GM18858 (cell line): ENCODE results near the gene FAM193A.
"Not testable (repeated sequence)": the region's sequence is repeated elsewhere in the genome, so short reads cannot be mapped to it uniquely, and the experiment has no call there.

ENCODE experiments used
- ATAC-seq: cut with Tn5 transposase; IDR thresholded peaks from one replicate; pipeline ENCODE4 v1.9.1; 2021; ENCODE audit not compliant: unreplicated experiment

FAM193A gene

GRCh38 chr4:2721586-2721985 lies 185.1 kb downstream of the FAM193A start:
- no peak for ATAC-seq

DNA sequence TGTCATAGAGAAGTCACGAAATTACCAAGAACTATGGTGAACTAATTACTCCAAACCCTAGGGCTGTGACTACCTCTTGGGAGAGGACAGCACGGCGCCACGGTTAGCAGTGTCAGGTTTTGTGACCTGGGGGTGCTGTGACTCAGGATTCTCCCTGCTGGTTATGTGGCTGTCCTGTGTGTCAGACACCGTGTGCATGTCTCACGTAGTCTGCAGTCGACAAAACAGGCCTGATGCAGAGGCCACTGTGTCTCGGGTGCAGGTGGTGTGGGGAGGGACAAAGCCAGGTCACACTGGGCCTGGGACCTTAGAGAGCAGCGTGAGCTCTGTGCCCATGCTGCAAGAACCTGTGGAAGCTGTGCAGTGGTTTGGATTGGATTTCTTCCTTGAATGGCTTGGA lies 185.6 kb downstream of the FAM193A start:
- ATAC-seq: no peak

GRCh38 chr4:2723751-2724150 lies 187.3 kb downstream of the FAM193A start:
- no peak for ATAC-seq

- ATAC-seq: no peak
These were observed 188.9 kb downstream of the FAM193A start for GRCh38 chr4:2725380-2725779.

- not testable (repeated sequence) for ATAC-seq
These were observed 190.4 kb downstream of the FAM193A start for GRCh38 chr4:2726881-2727280.

DNA sequence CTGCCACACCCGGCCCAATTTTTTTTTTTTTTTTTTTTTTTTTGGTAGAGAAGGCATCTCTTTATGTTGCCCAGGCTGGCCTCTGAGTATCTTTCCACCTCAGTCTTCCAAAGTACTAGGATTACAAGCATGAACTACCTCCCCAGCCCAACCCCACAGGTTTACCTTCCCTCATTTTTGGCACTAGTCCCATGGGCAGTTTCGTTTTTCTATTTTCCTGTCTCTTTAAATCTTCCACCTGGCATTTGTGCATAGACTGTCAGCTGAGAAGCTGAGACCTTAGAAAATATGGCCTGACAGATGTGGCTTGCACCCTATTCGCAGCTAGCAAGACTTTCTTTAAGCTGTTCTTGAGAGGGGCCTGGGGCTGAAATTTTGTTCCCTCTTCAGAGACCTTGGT lies 191.8 kb downstream of the FAM193A start:
- no peak for ATAC-seq

- ATAC-seq: no peak
These were observed 192.5 kb downstream of the FAM193A start for GRCh38 chr4:2728806-2729532.

DNA sequence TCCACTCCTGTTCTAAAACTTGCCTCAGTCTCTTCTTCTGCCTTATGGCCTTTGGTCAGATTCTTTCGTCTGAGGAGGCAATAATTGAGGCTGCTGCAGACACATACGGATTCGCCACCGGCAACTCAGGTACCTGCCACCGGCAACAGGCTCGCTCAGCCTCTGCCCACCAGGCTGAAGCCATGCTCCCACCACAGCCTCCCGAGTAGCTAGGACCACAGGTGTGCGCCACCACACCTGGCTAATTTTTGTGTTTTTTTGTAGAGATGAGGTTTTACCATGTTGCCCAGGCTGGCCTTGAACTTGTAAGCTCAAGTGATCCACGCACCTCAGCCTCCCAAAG lies 193.1 kb downstream of the FAM193A start:
- no peak for ATAC-seq

DNA sequence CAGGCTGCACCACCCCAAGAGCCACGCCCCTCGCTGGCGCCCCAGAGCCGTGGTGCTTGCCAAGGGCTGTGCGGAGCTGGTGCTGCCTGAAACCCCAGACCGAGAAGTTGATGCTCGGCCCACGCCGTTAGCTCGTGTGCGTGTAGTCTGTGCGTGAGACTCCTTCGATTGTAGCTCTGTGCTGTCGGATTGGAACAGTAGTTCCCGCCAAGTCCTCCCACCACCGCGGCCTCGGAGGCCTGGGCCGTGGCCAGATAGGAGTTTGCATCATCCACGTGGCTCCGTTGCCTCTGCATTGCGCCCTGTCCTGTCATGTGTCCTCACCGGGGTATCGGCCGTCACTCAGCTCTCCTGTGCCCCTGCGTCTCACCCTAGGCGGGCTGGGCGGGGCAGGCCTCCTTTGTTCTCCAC lies 195.5 kb downstream of the FAM193A start:
- ATAC-seq: no peak

- no peak for ATAC-seq
These were observed 196.1 kb downstream of the FAM193A start for GRCh38 chr4:2732526-2732925.

- no peak for ATAC-seq
These were observed 196.8 kb downstream of the FAM193A start for GRCh38 chr4:2733001-2733843.

- ATAC-seq: no peak
These were observed 197.6 kb downstream of the FAM193A start for GRCh38 chr4:2733844-2734574.

DNA sequence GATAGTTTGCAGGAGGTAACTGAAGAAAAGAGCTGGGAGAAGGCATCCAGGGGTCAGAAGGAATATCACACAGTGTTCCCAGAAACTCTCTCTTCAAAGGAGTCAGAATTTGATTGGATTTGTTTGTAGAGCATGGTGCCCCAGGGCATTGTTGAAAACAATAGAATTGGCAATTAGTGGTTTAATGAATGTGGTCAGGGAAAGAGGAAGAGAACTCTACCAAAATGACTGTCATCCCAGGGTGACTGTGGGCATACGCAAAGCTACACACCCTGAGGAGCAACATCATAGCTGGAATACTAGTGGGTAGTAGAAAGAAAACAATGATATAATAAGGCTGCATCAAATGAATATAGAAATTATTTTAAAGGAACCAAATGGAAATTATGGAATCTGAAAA lies 198.2 kb downstream of the FAM193A start:
- no peak for ATAC-seq

GRCh38 chr4:2735869-2736268 lies 199.4 kb downstream of the FAM193A start:
- ATAC-seq: no peak

- ATAC-seq: not testable (repeated sequence)
These were observed 201.8 kb downstream of the FAM193A start for GRCh38 chr4:2738296-2738695.

DNA sequence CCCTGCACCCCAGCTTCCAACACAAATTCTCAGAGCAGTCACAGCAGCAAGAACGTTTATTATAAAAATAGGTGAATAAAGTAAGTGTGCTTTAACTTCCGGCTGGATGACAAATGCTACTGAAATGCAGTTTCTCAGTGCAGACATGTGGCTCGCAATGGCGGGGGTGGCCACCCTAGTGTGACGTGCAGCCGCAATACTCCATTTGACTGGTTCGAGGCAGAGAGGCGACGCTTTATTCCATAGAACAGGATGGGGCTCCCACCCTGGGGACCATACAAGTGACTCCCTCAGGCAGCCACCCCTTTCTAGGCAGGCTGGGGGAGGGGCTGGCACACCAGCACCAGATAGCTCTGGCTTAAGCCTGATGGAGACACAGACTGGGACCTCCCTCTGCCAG lies 205.2 kb downstream of the FAM193A start:
- no peak for ATAC-seq

GRCh38 chr4:2742081-2742822 lies 205.8 kb downstream of the FAM193A start:
- ATAC-seq: no peak

- no peak for ATAC-seq
These were observed 206.5 kb downstream of the FAM193A start for GRCh38 chr4:2742823-2743517.

GRCh38 chr4:2743518-2744445 lies 207.3 kb downstream of the FAM193A start:
- ATAC-seq: no peak
